ENCODE data around the gene METTL25B. TPM values are rescaled to one million over a fixed set of nuclear protein-coding genes. Genes with fewer than 3 reads are reported as not detected.

The METTL25B gene
- total and polyA plus RNA-seq, 2 donors (not counting 3 experiments of a cell fraction or from before 2014, with no cell fraction given) = 12.8 to 15.0 TPM

DNA sequence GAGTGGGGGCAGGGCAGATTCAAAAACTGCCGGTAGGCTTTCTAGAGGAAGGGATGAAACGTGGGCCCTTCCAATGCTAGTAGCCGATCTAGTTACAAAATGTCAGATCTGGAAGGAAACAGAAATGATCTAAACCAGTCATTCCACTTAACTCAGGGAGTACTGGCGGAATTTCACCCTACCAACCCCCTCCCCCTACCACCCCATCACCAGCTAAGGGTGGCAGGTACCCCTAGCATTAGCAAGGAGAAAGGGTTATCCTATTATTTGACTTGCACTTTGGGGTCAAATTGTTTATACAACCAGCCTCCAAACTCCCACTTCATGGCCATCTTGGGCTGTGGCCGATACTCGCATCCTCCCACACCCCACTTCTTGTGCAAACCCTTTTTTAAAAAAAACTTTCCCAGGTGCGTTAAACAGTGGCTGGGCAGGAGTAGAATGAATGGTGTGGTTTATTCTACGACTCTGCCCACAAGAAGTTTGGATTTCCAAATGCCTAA is 13.3 kb downstream of the METTL25B start:
- H3K27ac ChIP-seq (ENCODE audit: insufficient read depth, low read depth, low read length) = peak overlapping the region; percentile 22
- H3K27me3 ChIP-seq (ENCODE audit: control insufficient read depth in 2 of 2, insufficient read depth in 2 of 2, low read length in 2 of 2) = no peaks in the 10 kb centered on the region
- BruUV-seq (replicated peaks) = TSS peak; percentile 52
- H3K36me3 ChIP-seq (ENCODE audit: control insufficient read depth in 2 of 2, extremely low read depth in 1 of 2, insufficient read depth in 2 of 2, low read length in 2 of 2) = peaks cover 11 to 23% of the 10 kb centered on the region in 2 experiments
- intact Hi-C loops (cut with micrococcal nuclease) = loop anchor here (1.0 to 5.0 kb wide), 4 partner anchors 10 to 151 kb away; partner anchors contain the start of genes HDGF, ISG20L2, METTL25B and PEAR1
- dilution Hi-C loops (cut with MboI; ENCODE audit: extremely low pct_ligation_motif_present, low sequenced_read_pairs) = no loop called here
- FAIRE-seq (no peak), DNase-seq (ENCODE audit: low read depth, low spot score) (no peak)
- H3K9ac ChIP-seq (replicated peaks; ENCODE audit: extremely low read depth, insufficient read depth, low read length) = no peak overlapping the region
- H3K4me2 ChIP-seq (ENCODE audit: insufficient read depth, low read length) = peak overlapping the region; percentile 26
- ChIA-PET POLR2A (interaction anchor here (1.1 to 1.4 kb wide), 3 partner anchors 10 to 26 kb away, joined by 6 to 15 read pairs (median 14); partner anchors contain the start of genes HDGF, ISG20L2, METTL25B and PRCC), CTCF (interaction anchor here (0.8 to 2.6 kb wide), 10 partner anchors 8 to 186 kb away, joined by 3 to 52 read pairs (median 7); partner anchors contain the start of genes HDGF, ISG20L2, METTL25B and NTRK1)
- peak overlapping the region; percentile 14 for H2AFZ ChIP-seq (ENCODE audit: low read depth, low read length)
- TF ChIP-seq MYC (IDR thresholded peaks at IDR 0.05; ENCODE audit: low read depth, low read length) = no peak
- no peak for TF ChIP-seq POLR2A (IDR thresholded peaks at IDR 0.05; ENCODE audit: low read depth, low read length)
- no peak for TF ChIP-seq GATA2 (IDR thresholded peaks at IDR 0.05; ENCODE audit: insufficient read depth, insufficient read length, low read depth, low read length)
- TF ChIP-seq POLR2AphosphoS5 (IDR thresholded peaks at IDR 0.05; ENCODE audit: insufficient read depth, low read depth, low read length) = no peak
- no peak for TF ChIP-seq JUN (IDR thresholded peaks at IDR 0.05; ENCODE audit: borderline replicate concordance, insufficient read depth, insufficient read length, low read depth)
- no peak for TF ChIP-seq FOS (IDR thresholded peaks at IDR 0.05; ENCODE audit: borderline replicate concordance, insufficient read depth, low read length)
- TF ChIP-seq, protein P1, sequence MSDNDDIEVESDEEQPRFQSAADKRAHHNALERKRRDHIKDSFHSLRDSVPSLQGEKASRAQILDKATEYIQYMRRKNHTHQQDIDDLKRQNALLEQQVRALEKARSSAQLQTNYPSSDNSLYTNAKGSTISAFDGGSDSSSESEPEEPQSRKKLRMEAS (IDR thresholded peaks at IDR 0.05; ENCODE audit: insufficient read depth, insufficient read length) = no peak
- TF ChIP-seq EZH2 (IDR thresholded peaks at IDR 0.05; ENCODE audit: borderline replicate concordance, low read depth, low read length, severe bottlenecking) = no peak
- TF ChIP-seq, protein P2, sequence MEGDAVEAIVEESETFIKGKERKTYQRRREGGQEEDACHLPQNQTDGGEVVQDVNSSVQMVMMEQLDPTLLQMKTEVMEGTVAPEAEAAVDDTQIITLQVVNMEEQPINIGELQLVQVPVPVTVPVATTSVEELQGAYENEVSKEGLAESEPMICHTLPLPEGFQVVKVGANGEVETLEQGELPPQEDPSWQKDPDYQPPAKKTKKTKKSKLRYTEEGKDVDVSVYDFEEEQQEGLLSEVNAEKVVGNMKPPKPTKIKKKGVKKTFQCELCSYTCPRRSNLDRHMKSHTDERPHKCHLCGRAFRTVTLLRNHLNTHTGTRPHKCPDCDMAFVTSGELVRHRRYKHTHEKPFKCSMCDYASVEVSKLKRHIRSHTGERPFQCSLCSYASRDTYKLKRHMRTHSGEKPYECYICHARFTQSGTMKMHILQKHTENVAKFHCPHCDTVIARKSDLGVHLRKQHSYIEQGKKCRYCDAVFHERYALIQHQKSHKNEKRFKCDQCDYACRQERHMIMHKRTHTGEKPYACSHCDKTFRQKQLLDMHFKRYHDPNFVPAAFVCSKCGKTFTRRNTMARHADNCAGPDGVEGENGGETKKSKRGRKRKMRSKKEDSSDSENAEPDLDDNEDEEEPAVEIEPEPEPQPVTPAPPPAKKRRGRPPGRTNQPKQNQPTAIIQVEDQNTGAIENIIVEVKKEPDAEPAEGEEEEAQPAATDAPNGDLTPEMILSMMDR (IDR thresholded peaks at IDR 0.05; ENCODE audit: extremely low read depth in 1 of 2, insufficient read depth in 1 of 2, low read depth in 1 of 2, low read length in 2 of 2) = no peak
- H4K20me1 ChIP-seq (replicated peaks; ENCODE audit: control insufficient read depth, extremely low read depth, insufficient read depth, low read length) = no peaks in the 10 kb centered on the region
- H3K9me3 ChIP-seq (replicated peaks; ENCODE audit: control insufficient read depth, insufficient read depth, low read length) = no peaks in the 10 kb centered on the region
- no peaks in the 10 kb centered on the region for H3K9me1 ChIP-seq (replicated peaks; ENCODE audit: control insufficient read depth, extremely low read depth, insufficient read depth, low read length)
- H3K79me2 ChIP-seq (ENCODE audit: control insufficient read depth, insufficient read depth, low read length) = peaks cover 34% of the 10 kb centered on the region
- no peak overlapping the region for H3K4me3 ChIP-seq (replicated peaks in 1 of 3; ENCODE audit: insufficient read depth in 1 of 3, low read depth in 1 of 3, low read length in 3 of 3)
- H3K4me1 ChIP-seq (ENCODE audit: control insufficient read depth, extremely low read depth, insufficient read depth, low read length) = peaks cover 19% of the 10 kb centered on the region

All from endothelial cell of umbilical vein (primary cell).